SK-N-SH treated with all-trans-retinoic acid at 6 μM for 48 hours (cell line): ENCODE results near the gene PANK3.
"Not testable (repeated sequence)": the region's sequence is repeated elsewhere in the genome, so short reads cannot be mapped to it uniquely, and the experiment has no call there.

Experiments used
- ATAC-seq: fragments of 200-7000 bp; cut with Tn5 transposase; 3 replicates; pipeline ENCODE4 v1.9.1; 2020; ENCODE audit warnings: mild to moderate bottlenecking, moderate library complexity
- ARNTL ChIP-seq: fragments of 450-650 bp; formaldehyde crosslinking; IDR thresholded peaks from 2 replicates; pipeline ENCODE4 v1.5.0; 2020; ENCODE audit warnings: low read depth, mild to moderate bottlenecking, moderate library complexity, borderline replicate concordance
- BACH2 ChIP-seq: fragments of 250-450 bp; sonication (Bioruptor Pico); IDR thresholded peaks from 2 replicates; pipeline ENCODE4 v1.9.0; 2021; ENCODE audit warnings: mild to moderate bottlenecking, borderline replicate concordance
- CREB5 ChIP-seq: fragments of 250-450 bp; sonication (Bioruptor Pico); IDR thresholded peaks from 2 replicates; pipeline ENCODE4 v1.5.1; 2020; ENCODE audit warnings: low read depth, mild to moderate bottlenecking, moderate library complexity
- CSDC2 ChIP-seq: fragments of 250-450 bp; sonication (Bioruptor Pico); IDR thresholded peaks from 2 replicates; pipeline ENCODE4 v1.5.0; 2020; ENCODE audit warnings: mild to moderate bottlenecking, moderate library complexity
- CSRNP3 ChIP-seq: fragments of 250-450 bp; sonication (Bioruptor Pico); IDR thresholded peaks from 2 replicates; pipeline ENCODE4 v1.5.1; 2021; ENCODE audit warnings: mild to moderate bottlenecking, moderate library complexity
- ESRRG ChIP-seq: fragments of 250-450 bp; sonication (Bioruptor Pico); IDR thresholded peaks from 2 replicates; pipeline ENCODE4 v1.6.1; 2021; ENCODE audit warnings: mild to moderate bottlenecking
- GLIS3 ChIP-seq: fragments of 250-450 bp; sonication (Bioruptor Pico); IDR thresholded peaks from 2 replicates; pipeline ENCODE4 v1.5.0; 2020; ENCODE audit warnings: mild to moderate bottlenecking, moderate library complexity
- ISL1 ChIP-seq: fragments of 250-450 bp; sonication (Bioruptor Pico); IDR thresholded peaks from 2 replicates; pipeline ENCODE4 v2.1.2; 2022; ENCODE audit warnings: mild to moderate bottlenecking, moderate library complexity
- OSR1 ChIP-seq: fragments of 250-450 bp; sonication (Bioruptor Pico); IDR thresholded peaks from 2 replicates; pipeline ENCODE4 v1.8.0; 2022; ENCODE audit warnings: moderate library complexity, mild to moderate bottlenecking, inconsistent platforms
- PATZ1 ChIP-seq: fragments of 250-450 bp; sonication (Bioruptor Pico); IDR thresholded peaks from 2 replicates; pipeline ENCODE4 v1.8.0; 2020; ENCODE audit warnings: mild to moderate bottlenecking, moderate library complexity, borderline replicate concordance
- PPARA ChIP-seq: fragments of 250-450 bp; sonication (Bioruptor Pico); IDR thresholded peaks from 2 replicates; pipeline ENCODE4 v1.5.0; 2020; ENCODE audit warnings: mild to moderate bottlenecking, borderline replicate concordance
- RARB ChIP-seq: fragments of 250-450 bp; sonication (Bioruptor Pico); IDR thresholded peaks from 2 replicates; pipeline ENCODE4 v1.8.0; 2021; ENCODE audit warnings: mild to moderate bottlenecking, moderate library complexity
- TOX ChIP-seq: fragments of 250-450 bp; sonication (Bioruptor Pico); IDR thresholded peaks from 2 replicates; pipeline ENCODE4 v1.8.0; 2021; ENCODE audit warnings: mild to moderate bottlenecking, moderate library complexity, borderline replicate concordance
- ZC3H10 ChIP-seq: fragments of 250-450 bp; sonication (Bioruptor Pico); IDR thresholded peaks from 2 replicates; pipeline ENCODE4 v1.5.1; 2021; ENCODE audit warnings: mild to moderate bottlenecking, moderate library complexity
- ZFP30 ChIP-seq: fragments of 450-650 bp; formaldehyde crosslinking; IDR thresholded peaks from 2 replicates; pipeline ENCODE4 v1.5.0; 2022; ENCODE audit warnings: mild to moderate bottlenecking, moderate library complexity
- ZNF8 ChIP-seq: fragments of 450-650 bp; formaldehyde crosslinking; IDR thresholded peaks from 2 replicates; pipeline ENCODE4 v1.5.0; 2020; ENCODE audit warnings: mild to moderate bottlenecking, moderate library complexity
- TF ChIP-seq, protein P1 (sequence below): fragments of 250-450 bp; sonication (Bioruptor Pico); IDR thresholded peaks from 2 replicates; pipeline ENCODE4 v1.8.0; 2021; ENCODE audit warnings: low read depth, mild to moderate bottlenecking, moderate library complexity, borderline replicate concordance
- TF ChIP-seq, protein P2 (sequence below): fragments of 250-450 bp; sonication (Bioruptor Pico); IDR thresholded peaks from 2 replicates; pipeline ENCODE4 v1.5.0; 2020; ENCODE audit warnings: mild to moderate bottlenecking, moderate library complexity

The PANK3 gene

DNA sequence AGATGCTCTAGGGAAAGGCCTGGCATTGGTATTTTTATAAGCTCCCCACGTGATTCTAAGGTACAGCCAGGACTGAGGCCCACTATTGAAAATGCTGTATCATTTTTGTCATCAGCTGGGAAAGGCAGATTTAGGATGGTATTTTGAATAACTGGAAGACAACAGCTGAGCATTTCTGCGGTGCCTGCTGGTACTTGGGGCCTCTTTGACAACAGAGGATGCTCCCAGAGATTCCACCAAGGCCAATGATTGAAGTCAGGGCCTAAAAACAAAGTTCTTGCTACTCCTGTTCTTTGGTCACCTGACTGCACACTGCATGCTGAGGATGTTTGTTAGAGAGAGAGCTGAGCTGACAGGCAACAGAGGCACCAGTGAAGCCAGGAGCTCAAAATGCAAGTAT is 42.0 kb downstream of the PANK3 start:
- TF ChIP-seq CSDC2 (CRISPR knock-in tag) = no peak
- no peak for TF ChIP-seq ZNF8 (CRISPR knock-in tag)
- no peak for TF ChIP-seq ISL1 (CRISPR knock-in tag)
- TF ChIP-seq PATZ1 (CRISPR knock-in tag) = no peak
- TF ChIP-seq ARNTL (CRISPR knock-in tag) = no peak
- no peak for TF ChIP-seq OSR1 (CRISPR knock-in tag)
- TF ChIP-seq CSRNP3 (CRISPR knock-in tag) = no peak
- TF ChIP-seq, protein P1, sequence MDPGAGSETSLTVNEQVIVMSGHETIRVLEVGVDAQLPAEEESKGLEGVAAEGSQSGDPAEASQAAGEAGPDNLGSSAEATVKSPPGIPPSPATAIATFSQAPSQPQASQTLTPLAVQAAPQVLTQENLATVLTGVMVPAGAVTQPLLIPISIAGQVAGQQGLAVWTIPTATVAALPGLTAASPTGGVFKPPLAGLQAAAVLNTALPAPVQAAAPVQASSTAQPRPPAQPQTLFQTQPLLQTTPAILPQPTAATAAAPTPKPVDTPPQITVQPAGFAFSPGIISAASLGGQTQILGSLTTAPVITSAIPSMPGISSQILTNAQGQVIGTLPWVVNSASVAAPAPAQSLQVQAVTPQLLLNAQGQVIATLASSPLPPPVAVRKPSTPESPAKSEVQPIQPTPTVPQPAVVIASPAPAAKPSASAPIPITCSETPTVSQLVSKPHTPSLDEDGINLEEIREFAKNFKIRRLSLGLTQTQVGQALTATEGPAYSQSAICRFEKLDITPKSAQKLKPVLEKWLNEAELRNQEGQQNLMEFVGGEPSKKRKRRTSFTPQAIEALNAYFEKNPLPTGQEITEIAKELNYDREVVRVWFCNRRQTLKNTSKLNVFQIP (CRISPR knock-in tag) = no peak
- no peak for TF ChIP-seq TOX (CRISPR knock-in tag)
- no peak for TF ChIP-seq PPARA (CRISPR knock-in tag)
- TF ChIP-seq GLIS3 (CRISPR knock-in tag) = no peak
- TF ChIP-seq ZFP30 (CRISPR knock-in tag) = no peak
- TF ChIP-seq ZC3H10 (CRISPR knock-in tag) = no peak
- no peak for TF ChIP-seq RARB (CRISPR knock-in tag)
- TF ChIP-seq BACH2 (CRISPR knock-in tag) = no peak
- no peak for TF ChIP-seq CREB5 (CRISPR knock-in tag)
- ATAC-seq = no peak; the same call in 2 of the 3 replicates

DNA sequence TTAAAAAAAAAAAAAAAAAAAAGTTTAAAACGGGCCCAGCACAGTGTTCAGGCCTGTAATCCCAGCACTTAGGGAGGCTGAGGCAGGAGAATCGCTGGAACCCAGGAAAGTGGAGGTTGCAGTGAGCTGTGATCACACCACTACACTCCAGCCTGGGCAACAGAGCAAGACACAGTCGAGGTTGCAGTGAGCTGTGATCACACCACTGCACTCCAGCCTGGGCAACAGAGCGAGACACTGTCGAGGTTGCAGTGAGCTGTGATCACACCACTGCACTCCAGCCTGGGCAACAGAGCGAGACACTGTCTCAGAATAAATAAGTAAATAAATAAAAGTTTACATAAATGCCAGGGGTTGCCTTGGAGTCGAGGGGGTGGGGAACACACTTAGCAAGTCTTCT is 44.8 kb downstream of the PANK3 start:
- not testable (repeated sequence) for ATAC-seq

- TF ChIP-seq PPARA (CRISPR knock-in tag) (no peak), TOX (CRISPR knock-in tag) (no peak), ZFP30 (CRISPR knock-in tag) (no peak), OSR1 (CRISPR knock-in tag) (no peak), CSDC2 (CRISPR knock-in tag) (no peak), ISL1 (CRISPR knock-in tag) (no peak)
- no peak for ATAC-seq
These were observed 46.9 kb downstream of the PANK3 start for GRCh38 chr5:168531987-168532864.

- no peak for ATAC-seq
- TF ChIP-seq CSDC2 (CRISPR knock-in tag) = no peak
- TF ChIP-seq, protein P1 (CRISPR knock-in tag) = no peak
- no peak for TF ChIP-seq PPARA (CRISPR knock-in tag)
- TF ChIP-seq, protein P2, sequence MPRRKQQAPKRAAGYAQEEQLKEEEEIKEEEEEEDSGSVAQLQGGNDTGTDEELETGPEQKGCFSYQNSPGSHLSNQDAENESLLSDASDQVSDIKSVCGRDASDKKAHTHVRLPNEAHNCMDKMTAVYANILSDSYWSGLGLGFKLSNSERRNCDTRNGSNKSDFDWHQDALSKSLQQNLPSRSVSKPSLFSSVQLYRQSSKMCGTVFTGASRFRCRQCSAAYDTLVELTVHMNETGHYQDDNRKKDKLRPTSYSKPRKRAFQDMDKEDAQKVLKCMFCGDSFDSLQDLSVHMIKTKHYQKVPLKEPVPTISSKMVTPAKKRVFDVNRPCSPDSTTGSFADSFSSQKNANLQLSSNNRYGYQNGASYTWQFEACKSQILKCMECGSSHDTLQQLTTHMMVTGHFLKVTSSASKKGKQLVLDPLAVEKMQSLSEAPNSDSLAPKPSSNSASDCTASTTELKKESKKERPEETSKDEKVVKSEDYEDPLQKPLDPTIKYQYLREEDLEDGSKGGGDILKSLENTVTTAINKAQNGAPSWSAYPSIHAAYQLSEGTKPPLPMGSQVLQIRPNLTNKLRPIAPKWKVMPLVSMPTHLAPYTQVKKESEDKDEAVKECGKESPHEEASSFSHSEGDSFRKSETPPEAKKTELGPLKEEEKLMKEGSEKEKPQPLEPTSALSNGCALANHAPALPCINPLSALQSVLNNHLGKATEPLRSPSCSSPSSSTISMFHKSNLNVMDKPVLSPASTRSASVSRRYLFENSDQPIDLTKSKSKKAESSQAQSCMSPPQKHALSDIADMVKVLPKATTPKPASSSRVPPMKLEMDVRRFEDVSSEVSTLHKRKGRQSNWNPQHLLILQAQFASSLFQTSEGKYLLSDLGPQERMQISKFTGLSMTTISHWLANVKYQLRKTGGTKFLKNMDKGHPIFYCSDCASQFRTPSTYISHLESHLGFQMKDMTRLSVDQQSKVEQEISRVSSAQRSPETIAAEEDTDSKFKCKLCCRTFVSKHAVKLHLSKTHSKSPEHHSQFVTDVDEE = no peak
- no peak for TF ChIP-seq RARB (CRISPR knock-in tag)
- no peak for TF ChIP-seq ESRRG (CRISPR knock-in tag)
- no peak for TF ChIP-seq PATZ1 (CRISPR knock-in tag)
- no peak for TF ChIP-seq CREB5 (CRISPR knock-in tag)
- TF ChIP-seq ZC3H10 (CRISPR knock-in tag) = no peak
- TF ChIP-seq GLIS3 (CRISPR knock-in tag) = no peak
- no peak for TF ChIP-seq BACH2 (CRISPR knock-in tag)
- no peak for TF ChIP-seq ISL1 (CRISPR knock-in tag)
- no peak for TF ChIP-seq ZFP30 (CRISPR knock-in tag)
- no peak for TF ChIP-seq OSR1 (CRISPR knock-in tag)
These were observed 48.0 kb downstream of the PANK3 start for GRCh38 chr5:168531191-168531590.
